ENCODE measurements around the gene PCDH1. TPM values are rescaled to one million over a fixed set of nuclear protein-coding genes. Genes with fewer than 3 reads are reported as not detected.
"Not testable (repeated sequence)": the region's sequence is repeated elsewhere in the genome, so short reads cannot be mapped to it uniquely, and the experiment has no call there.

PCDH1 gene
- total RNA-seq, 1 experiment from 2014 or later = 9.9 TPM

DNA sequence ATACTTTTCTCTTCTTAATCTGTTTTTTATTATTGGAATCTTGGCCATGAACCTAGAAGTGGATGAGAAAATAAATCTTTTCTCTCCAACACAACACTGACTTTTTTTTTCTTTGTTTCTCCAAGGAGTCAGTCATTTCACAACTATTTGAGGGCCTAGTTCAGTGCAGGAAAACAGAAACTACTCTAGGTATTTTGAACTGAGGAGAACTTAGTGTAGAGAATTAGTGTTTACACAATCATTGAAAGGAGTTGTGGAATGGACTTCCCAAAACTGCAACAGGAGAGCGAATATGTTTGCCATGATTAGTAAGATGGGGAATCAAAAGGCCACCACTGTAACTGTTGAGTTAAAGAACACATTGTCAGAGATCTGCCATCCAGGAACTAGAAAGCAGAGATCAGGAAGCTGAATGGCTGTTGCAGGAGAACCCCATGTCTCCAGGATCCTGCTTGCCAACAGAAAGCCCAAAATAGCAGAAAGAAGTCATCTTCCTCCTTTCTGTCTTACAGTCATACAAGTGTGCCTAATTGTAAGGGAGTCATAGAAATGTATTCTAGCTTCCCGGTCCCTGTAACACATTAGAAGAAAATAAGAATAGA, 20.3 kb upstream of the PCDH1 start:
- no peak for DNase-seq (ENCODE audit: unreplicated experiment)
- TF ChIP-seq, protein P1, sequence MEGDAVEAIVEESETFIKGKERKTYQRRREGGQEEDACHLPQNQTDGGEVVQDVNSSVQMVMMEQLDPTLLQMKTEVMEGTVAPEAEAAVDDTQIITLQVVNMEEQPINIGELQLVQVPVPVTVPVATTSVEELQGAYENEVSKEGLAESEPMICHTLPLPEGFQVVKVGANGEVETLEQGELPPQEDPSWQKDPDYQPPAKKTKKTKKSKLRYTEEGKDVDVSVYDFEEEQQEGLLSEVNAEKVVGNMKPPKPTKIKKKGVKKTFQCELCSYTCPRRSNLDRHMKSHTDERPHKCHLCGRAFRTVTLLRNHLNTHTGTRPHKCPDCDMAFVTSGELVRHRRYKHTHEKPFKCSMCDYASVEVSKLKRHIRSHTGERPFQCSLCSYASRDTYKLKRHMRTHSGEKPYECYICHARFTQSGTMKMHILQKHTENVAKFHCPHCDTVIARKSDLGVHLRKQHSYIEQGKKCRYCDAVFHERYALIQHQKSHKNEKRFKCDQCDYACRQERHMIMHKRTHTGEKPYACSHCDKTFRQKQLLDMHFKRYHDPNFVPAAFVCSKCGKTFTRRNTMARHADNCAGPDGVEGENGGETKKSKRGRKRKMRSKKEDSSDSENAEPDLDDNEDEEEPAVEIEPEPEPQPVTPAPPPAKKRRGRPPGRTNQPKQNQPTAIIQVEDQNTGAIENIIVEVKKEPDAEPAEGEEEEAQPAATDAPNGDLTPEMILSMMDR (IDR thresholded peaks at IDR 0.05; ENCODE audit: unreplicated experiment) = no peak
- H3K36me3 Mint-ChIP-seq (ENCODE audit: insufficient read depth, unreplicated experiment) = no peaks in the 10 kb centered on the region
- no peak overlapping the region for H3K4me3 Mint-ChIP-seq (ENCODE audit: unreplicated experiment)
- H3K9me3 Mint-ChIP-seq (ENCODE audit: unreplicated experiment) = no peaks in the 10 kb centered on the region
- BruUV-seq (replicated peaks) = no TSS peak
- intact Hi-C loops (cut with micrococcal nuclease) = no loop called here
- CTCF ChIA-PET = interaction anchor here (0.6 to 4.3 kb wide), 6 partner anchors 9 to 262 kb away, joined by 3 to 20 read pairs (median 4); partner anchors contain the start of gene RNF14
- H3K4me1 Mint-ChIP-seq (ENCODE audit: insufficient read depth, unreplicated experiment) = no peaks in the 10 kb centered on the region
- POLR2A ChIA-PET = interaction anchor here (1.4 kb wide), 1 partner anchor 11 kb away, joined by 4 read pairs; no protein-coding TSS in a partner anchor
- H3K27ac Mint-ChIP-seq (ENCODE audit: low read depth, unreplicated experiment) = no peak overlapping the region
- peaks cover 29% of the 10 kb centered on the region for H3K27me3 Mint-ChIP-seq (ENCODE audit: insufficient read depth, unreplicated experiment)

GRCh38 chr5:141897425-141897824, 19.2 kb upstream of the PCDH1 start:
- no peak overlapping the region for H3K4me3 Mint-ChIP-seq (ENCODE audit: unreplicated experiment)
- ChIA-PET CTCF (interaction anchor here (0.5 to 2.3 kb wide), 6 partner anchors 16 to 519 kb away, joined by 5 to 15 read pairs (median 7); no protein-coding TSS in a partner anchor), POLR2A (interaction anchor here (0.6 to 1.1 kb wide), 2 partner anchors 9 to 202 kb away, joined by 3 read pairs; no protein-coding TSS in a partner anchor)
- intact Hi-C loops (cut with micrococcal nuclease) = no loop called here
- H3K36me3 Mint-ChIP-seq (ENCODE audit: insufficient read depth, unreplicated experiment) = no peaks in the 10 kb centered on the region
- BruUV-seq (replicated peaks) = no TSS peak
- DNase-seq (ENCODE audit: unreplicated experiment) = no peak
- H3K9me3 Mint-ChIP-seq (ENCODE audit: unreplicated experiment) = no peaks in the 10 kb centered on the region
- H3K4me1 Mint-ChIP-seq (ENCODE audit: insufficient read depth, unreplicated experiment) = no peaks in the 10 kb centered on the region
- TF ChIP-seq, protein P1 (IDR thresholded peaks at IDR 0.05; ENCODE audit: unreplicated experiment) = no peak
- peaks cover 30% of the 10 kb centered on the region for H3K27me3 Mint-ChIP-seq (ENCODE audit: insufficient read depth, unreplicated experiment)
- no peak overlapping the region for H3K27ac Mint-ChIP-seq (ENCODE audit: low read depth, unreplicated experiment)

- DNase-seq (ENCODE audit: unreplicated experiment); H3K4me1 Mint-ChIP-seq (ENCODE audit: insufficient read depth, unreplicated experiment); intact Hi-C loops (cut with micrococcal nuclease); H3K4me3 Mint-ChIP-seq (ENCODE audit: unreplicated experiment); BruUV-seq (replicated peaks); H3K9me3 Mint-ChIP-seq (ENCODE audit: unreplicated experiment); H3K27ac Mint-ChIP-seq (ENCODE audit: low read depth, unreplicated experiment); H3K36me3 Mint-ChIP-seq (ENCODE audit: insufficient read depth, unreplicated experiment): not testable (repeated sequence)
- ChIA-PET POLR2A (interaction anchor here (0.6 to 4.6 kb wide), 8 partner anchors 12 to 179 kb away, joined by 3 to 25 read pairs (median 6); partner anchors contain the start of genes DELE1, PCDH1 and RNF14), CTCF (interaction anchor here (0.7 to 20.1 kb wide), 17 partner anchors 8 to 250 kb away, joined by 3 to 677 read pairs (median 6); partner anchors contain the start of genes PCDH1, PCDH12 and RNF14)
- peaks cover 48% of the 10 kb centered on the region for H3K27me3 Mint-ChIP-seq (ENCODE audit: insufficient read depth, unreplicated experiment)
Measured at GRCh38 chr5:141890429-141890828, 12.2 kb upstream of the PCDH1 start.

- TF ChIP-seq, protein P1 (IDR thresholded peaks at IDR 0.05; ENCODE audit: unreplicated experiment) = peak; percentile 60
- ChIA-PET POLR2A (interaction anchor here (0.7 to 4.6 kb wide), 8 partner anchors 11 to 80 kb away, joined by 3 to 25 read pairs (median 6); partner anchors contain the start of genes PCDH1 and RNF14), CTCF (interaction anchor here (0.6 to 20.1 kb wide), 38 partner anchors 9 to 1212 kb away, joined by 3 to 677 read pairs (median 4); partner anchors contain the start of genes DELE1, PCDH1, PCDH12 and RNF14)
- H3K36me3 Mint-ChIP-seq (ENCODE audit: insufficient read depth, unreplicated experiment) = no peaks in the 10 kb centered on the region
- H3K9me3 Mint-ChIP-seq (ENCODE audit: unreplicated experiment) = no peaks in the 10 kb centered on the region
- intact Hi-C loops (cut with micrococcal nuclease) = loop anchor here (1.0 kb wide), 2 partner anchors 71 to 256 kb away; no protein-coding TSS in a partner anchor
- peaks cover 48% of the 10 kb centered on the region for H3K27me3 Mint-ChIP-seq (ENCODE audit: insufficient read depth, unreplicated experiment)
- DNase-seq (ENCODE audit: unreplicated experiment) = peak; percentile 45
- H3K27ac Mint-ChIP-seq (ENCODE audit: low read depth, unreplicated experiment) = no peak overlapping the region
- BruUV-seq (replicated peaks) = no TSS peak
- H3K4me1 Mint-ChIP-seq (ENCODE audit: insufficient read depth, unreplicated experiment) = no peaks in the 10 kb centered on the region
- H3K4me3 Mint-ChIP-seq (ENCODE audit: unreplicated experiment) = no peak overlapping the region
Measured at GRCh38 chr5:141889282-141889871, 11.2 kb upstream of the PCDH1 start.

Data from MCF 10A (cell line).